Tibial nerve (tissue), 4 donors: ENCODE results near the gene ARL8A. TPM values are rescaled to one million over a fixed set of nuclear protein-coding genes. Genes with fewer than 3 reads are reported as not detected.

Experiments
- DNase-seq, 2 donors: peaks; one replicate each; pipeline ENCODE4 v3.0.0-alpha.2; 2019; ENCODE audit warnings: low spot score in 2 of 2
- H3K27ac ChIP-seq, 4 donors: fragments of 200-600 bp; sonication (generic) in 3 of 4; one replicate each; pipeline ENCODE4 v1.5.1; 2017 to 2019; ENCODE audit warnings: mild to moderate bottlenecking in 1 of 4
- H3K27me3 ChIP-seq, 2 donors: fragments of 200-600 bp; sonication (generic) in 1 of 2; one replicate each; pipeline versions ENCODE4 v1.5.1 to v1.6.0; 2017 to 2019
- H3K36me3 ChIP-seq, 3 donors: fragments of 200-600 bp; sonication (generic); one replicate each; pipeline ENCODE4 v1.5.1; 2018 to 2019
- H3K4me1 ChIP-seq, 4 donors: fragments of 200-600 bp; sonication (generic) in 3 of 4; one replicate each; pipeline ENCODE4 v1.5.1; 2017 to 2019
- H3K4me3 ChIP-seq, 4 donors: fragments of 200-600 bp; sonication (generic) in 3 of 4; one replicate each; pipeline ENCODE4 v1.5.1; 2017 to 2019; ENCODE audit warnings: mild to moderate bottlenecking in 1 of 4, moderate library complexity in 1 of 4
- H3K9me3 ChIP-seq, 4 donors: fragments of 200-600 bp; sonication (generic) in 3 of 4; one replicate each; pipeline ENCODE4 v1.5.1; 2017 to 2019
- CTCF ChIP-seq, 5 experiments: fragments of 200-600 bp in 3 of 5; fragments of 450-650 bp in 2 of 5; sonication (generic) in 3 of 5; IDR thresholded peaks; one replicate each; pipeline ENCODE4 v1.5.1; 2016 to 2019; ENCODE audit warnings: antibody characterized with exemption in 5 of 5, mild to moderate bottlenecking in 3 of 5, moderate library complexity in 2 of 5
- EP300 ChIP-seq, 2 donors: sonication (generic); formaldehyde crosslinking; IDR thresholded peaks; one replicate each; pipeline ENCODE4 v1.6.1; 2017; ENCODE audit warnings: antibody characterized with exemption in 2 of 2, mild to moderate bottlenecking in 1 of 2
- POLR2A ChIP-seq, 2 donors: fragments of 450-650 bp; IDR thresholded peaks; one replicate each; pipeline ENCODE4 v1.6.1; 2017; ENCODE audit warnings: antibody characterized with exemption in 2 of 2, mild to moderate bottlenecking in 2 of 2, moderate library complexity in 2 of 2
- WGBS, 2 donors: methylation state at CpG; one replicate each; pipeline ENCODE4 v1.1.5; 2018; 5-methylcytosine and 5-hydroxymethylcytosine counted together
- total RNA-seq, 4 donors: library from RNA; depleted of rRNA; stranded (reverse); fragments of >200 nt; gene quantifications; one replicate each; pipeline ENCODE4 v1.1.0, GENCODE V29; 2016

Gene ARL8A
- total RNA-seq, 4 donors from 2014 or later, result 35.0 to 64.5 (median 49.3) TPM

DNA sequence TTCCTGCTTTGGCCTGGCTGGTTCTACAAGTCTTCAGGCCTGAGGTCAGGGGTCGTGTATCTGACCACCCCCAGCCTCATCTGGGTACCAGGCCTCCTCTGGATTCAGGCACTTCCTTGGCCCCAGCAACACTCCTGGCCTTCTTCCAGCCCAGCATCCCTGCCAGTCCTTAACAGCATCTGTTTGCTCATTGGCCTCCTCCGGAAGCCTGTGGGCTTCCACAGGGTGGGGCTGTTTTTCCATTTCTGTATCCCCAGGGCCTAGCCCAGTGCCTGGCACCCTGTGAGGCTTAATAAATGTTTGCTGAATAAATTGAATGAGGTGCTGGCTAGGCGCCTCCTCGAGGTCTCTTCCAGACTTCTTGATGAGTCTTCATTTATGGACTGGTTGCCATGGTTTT is 43.4 kb downstream of the ARL8A start:
- H3K27me3 ChIP-seq, result no peaks in the 10 kb centered on the region
- no peak overlapping the region for H3K4me3 ChIP-seq
- no peaks in the 10 kb centered on the region for H3K36me3 ChIP-seq
- no peak overlapping the region for H3K27ac ChIP-seq
- H3K9me3 ChIP-seq, result no peaks in the 10 kb centered on the region
- DNase-seq, result no peak
- TF ChIP-seq POLR2A (IDR thresholded peaks at IDR 0.05) (no peak), CTCF (IDR thresholded peaks at IDR 0.05) (no peak), EP300 (IDR thresholded peaks at IDR 0.05) (no peak)
- WGBS, 2 donors, result 51 to 54% methylated on average over 4 of the region's 4 CpGs
- peaks cover 0 to 4% (median 0%) of the 10 kb centered on the region in 4 donors for H3K4me1 ChIP-seq

- TF ChIP-seq POLR2A (IDR thresholded peaks at IDR 0.05) (no peak), EP300 (IDR thresholded peaks at IDR 0.05) (no peak), CTCF (IDR thresholded peaks at IDR 0.05) (no peak)
- DNase-seq, result no peak
- Histone ChIP-seq H3K4me1 (no peaks in the 10 kb centered on the region), H3K27me3 (no peaks in the 10 kb centered on the region), H3K4me3 (no peak overlapping the region), H3K27ac (no peak overlapping the region), H3K36me3 (no peaks in the 10 kb centered on the region), H3K9me3 (no peaks in the 10 kb centered on the region)
- 93 to 94% methylated on average over 6 of the region's 6 CpGs for WGBS, 2 donors
Observed at GRCh38 chr1:202093858-202094257, 50.7 kb downstream of the ARL8A start.

GRCh38 chr1:202090994-202091393 is 53.5 kb downstream of the ARL8A start:
- Histone ChIP-seq H3K4me1 (peaks cover 7 to 22% (median 11%) of the 10 kb centered on the region in 4 donors), H3K36me3 (no peaks in the 10 kb centered on the region), H3K9me3 (no peaks in the 10 kb centered on the region), H3K4me3 (no peak overlapping the region), H3K27me3 (no peaks in the 10 kb centered on the region), H3K27ac (no peak overlapping the region)
- WGBS, 2 donors, result 95 to 99% methylated on average over 3 of the region's 3 CpGs
- TF ChIP-seq POLR2A (IDR thresholded peaks at IDR 0.05) (no peak), EP300 (IDR thresholded peaks at IDR 0.05) (no peak), CTCF (IDR thresholded peaks at IDR 0.05) (no peak)
- DNase-seq, result no peak

- Histone ChIP-seq H3K36me3 (no peaks in the 10 kb centered on the region), H3K27me3 (no peaks in the 10 kb centered on the region), H3K4me3 (no peak overlapping the region), H3K27ac (peak overlapping the region in 2 of 4 donors; percentile 60 to 82), H3K9me3 (no peaks in the 10 kb centered on the region), H3K4me1 (peaks cover 7 to 39% (median 19%) of the 10 kb centered on the region in 4 donors)
- TF ChIP-seq EP300 (IDR thresholded peaks at IDR 0.05), result no peak
- TF ChIP-seq POLR2A (IDR thresholded peaks at IDR 0.05), result no peak
- TF ChIP-seq CTCF (IDR thresholded peaks at IDR 0.05), result no peak
- no peak for DNase-seq
- 85 to 90% methylated on average over 3 of the region's 3 CpGs for WGBS, 2 donors
Observed at GRCh38 chr1:202088206-202088605, 56.3 kb downstream of the ARL8A start.

- TF ChIP-seq CTCF (IDR thresholded peaks at IDR 0.05) (no peak), EP300 (IDR thresholded peaks at IDR 0.05) (peak in 1 of 2 donors; percentile 10)
- Histone ChIP-seq H3K27ac (peak overlapping the region in 3 of 4 donors; percentile 60 to 82 (median 81)), H3K4me1 (peaks cover 7 to 39% (median 19%) of the 10 kb centered on the region in 4 donors), H3K4me3 (no peak overlapping the region), H3K27me3 (no peaks in the 10 kb centered on the region), H3K36me3 (no peaks in the 10 kb centered on the region), H3K9me3 (no peaks in the 10 kb centered on the region)
- WGBS, 2 donors, result 46 to 54% methylated on average over 7 of the region's 7 CpGs
- DNase-seq, result peak; percentile 7 to 18
Observed at GRCh38 chr1:202086579-202087350, 57.8 kb downstream of the ARL8A start.
